HepG2 (cell line): ENCODE measurements around the gene SLC1A5. TPM values are rescaled to one million over a fixed set of nuclear protein-coding genes. Genes with fewer than 3 reads are reported as not detected.
"Not testable (repeated sequence)": the region's sequence is repeated elsewhere in the genome, so short reads cannot be mapped to it uniquely, and the experiment has no call there.

ENCODE experiments used
- ATAC-seq: fragments of 200-7000 bp; cut with Tn5 transposase; 3 replicates; pipeline ENCODE4 v1.9.1; 2020; ENCODE audit warnings: mild to moderate bottlenecking, moderate library complexity
- BruUV-seq: library from RNA; stranded (reverse); fragments of 400-500 nt; replicated peaks from 2 replicates; lab custom pipeline; 2021; lab: Mats Ljungman, UMichigan
- CTCF ChIA-PET: fragments of 300-600 bp; formaldehyde crosslinking; extraction: SDS; loops from one replicate; lab custom pipeline; 2021; ENCODE audit warnings: low total read pairs, inconsistent platforms, low intra/inter-chr PET ratio; lab: Yijun Ruan, JAX
- POLR2A ChIA-PET: fragments of 350-600 bp; sonication (Branson Sonifier 250); formaldehyde crosslinking; loops from one replicate; lab custom pipeline; 2020; ENCODE audit warnings: antibody characterized with exemption, inconsistent platforms; lab: Yijun Ruan, JAX
- DNase-seq: peaks from one replicate; pipeline ENCODE4 v3.0.0-alpha.2; 2015; ENCODE audit warnings: low spot score
- FAIRE-seq: peaks from 3 replicates; lab custom pipeline; 2011; peaks lifted over from hg19 to GRCh38; lab: Jason Lieb, UNC
- H2AFZ ChIP-seq: one replicate; pipeline ENCODE4 v1.6.1; 2011; ENCODE audit warnings: low read length, inconsistent platforms
- H3K27ac ChIP-seq: fragments of 300-600 bp; 3 replicates; pipeline ENCODE4 v1.8.0; 2011; ENCODE audit warnings: mixed run types, mild to moderate bottlenecking, mixed read lengths, low read length, inconsistent platforms; ENCODE audit not compliant: insufficient read depth; ENCODE audit errors: extremely low read length
- H3K27me3 ChIP-seq, 2 experiments: fragments of 200-600 bp in 1 of 2; 2 replicates in 1 of 2; 3 replicates in 1 of 2; pipeline versions ENCODE4 v1.6.0 to v1.8.0; 2011; ENCODE audit warnings: low read length in 2 of 2, mild to moderate bottlenecking in 2 of 2, moderate library complexity in 2 of 2, inconsistent platforms in 1 of 2; ENCODE audit not compliant: insufficient read depth in 2 of 2, control insufficient read depth in 1 of 2
- H3K36me3 ChIP-seq, 2 experiments: fragments of 200-600 bp in 1 of 2; replicated peaks in 1 of 2; 2 replicates in 1 of 2; 3 replicates in 1 of 2; pipeline versions ENCODE4 v1.5.1 to v1.8.0; 2011; ENCODE audit warnings: low read length in 2 of 2, inconsistent platforms in 1 of 2; ENCODE audit not compliant: insufficient read depth in 2 of 2, control insufficient read depth in 1 of 2
- H3K4me1 ChIP-seq: 2 replicates; pipeline ENCODE4 v1.5.1; 2012; ENCODE audit warnings: low read length, inconsistent platforms; ENCODE audit not compliant: insufficient read depth
- H3K4me2 ChIP-seq: 2 replicates; pipeline ENCODE4 v1.6.0; 2011; ENCODE audit warnings: low read depth, low read length, inconsistent platforms
- H3K4me3 ChIP-seq, 3 experiments: fragments of 200-600 bp in 1 of 3; sonication (generic), shearing (Covaris generic) in 1 of 3; replicated peaks in 1 of 3; 2 replicates each; pipeline ENCODE4 v1.5.1; 2011 to 2016; ENCODE audit warnings: low read length in 3 of 3, inconsistent platforms in 2 of 3, low read depth in 2 of 3, mild to moderate bottlenecking in 2 of 3, control low read depth in 1 of 3, mixed read lengths in 1 of 3; ENCODE audit not compliant: insufficient read depth in 1 of 3
- H3K79me2 ChIP-seq: one replicate; pipeline ENCODE4 v1.6.1; 2011; ENCODE audit warnings: low read length, inconsistent platforms; ENCODE audit not compliant: insufficient read depth
- H3K9ac ChIP-seq: 2 replicates; pipeline ENCODE4 v1.6.0; 2011; ENCODE audit warnings: mild to moderate bottlenecking, low read depth, low read length, inconsistent platforms; ENCODE audit not compliant: insufficient read depth
- H3K9me3 ChIP-seq: 2 replicates; pipeline ENCODE4 v1.5.1; 2012; ENCODE audit warnings: mild to moderate bottlenecking, low read length
- H4K20me1 ChIP-seq: 2 replicates; pipeline ENCODE4 v1.6.0; 2011; ENCODE audit warnings: inconsistent platforms, mild to moderate bottlenecking, low read length, moderate library complexity; ENCODE audit not compliant: insufficient read depth
- AGO2 ChIP-seq: fragments of 200-400 bp; formaldehyde crosslinking; optimal IDR thresholded peaks from 2 replicates; pipeline ENCODE3; 2017; ENCODE audit warnings: mild to moderate bottlenecking, low read depth, low read length, moderate library complexity
- GLMP ChIP-seq: sonication (generic); formaldehyde crosslinking; IDR thresholded peaks from 2 replicates; pipeline ENCODE4 v1.9.0; 2021; ENCODE audit warnings: missing genetic modification reagents, mild to moderate bottlenecking, borderline replicate concordance
- HDAC2 ChIP-seq: sonication (generic); formaldehyde crosslinking; IDR thresholded peaks from 2 replicates; pipeline ENCODE4 v1.4.0; 2020; ENCODE audit warnings: missing genetic modification reagents
- HNRNPLL ChIP-seq: fragments of 200-400 bp; formaldehyde crosslinking; IDR thresholded peaks from 2 replicates; pipeline ENCODE4 v1.6.1; 2017; ENCODE audit warnings: mild to moderate bottlenecking, low read depth, low read length; ENCODE audit not compliant: poor library complexity, severe bottlenecking
- POLR2A ChIP-seq, 2 experiments: IDR thresholded peaks; 2 replicates each; pipeline ENCODE4 v1.6.1; 2011; ENCODE audit warnings: low read depth in 2 of 2, low read length in 2 of 2, mild to moderate bottlenecking in 1 of 2, moderate library complexity in 1 of 2; ENCODE audit not compliant: insufficient read depth in 1 of 2
- POLR2G ChIP-seq: fragments of 200-400 bp; formaldehyde crosslinking; IDR thresholded peaks from 2 replicates; pipeline ENCODE4 v1.6.1; 2018; ENCODE audit warnings: mild to moderate bottlenecking, low read depth, low read length, moderate library complexity
- RBFOX2 ChIP-seq: fragments of 200-400 bp; formaldehyde crosslinking; IDR thresholded peaks from 2 replicates; pipeline ENCODE4 v1.6.1; 2017; ENCODE audit warnings: low read depth, mild to moderate bottlenecking, low read length
- ZNF768 ChIP-seq: sonication (generic); formaldehyde crosslinking; IDR thresholded peaks from 2 replicates; pipeline ENCODE4 v1.4.0; 2020; ENCODE audit warnings: missing genetic modification reagents
- WGBS: methylation state at CpG from one replicate; pipeline ENCODE4 v1.1.6; 2017; ENCODE audit warnings: low lambda C conversion rate; 5-methylcytosine and 5-hydroxymethylcytosine counted together
- in situ Hi-C: cut with HindIII; loops from 2 replicates; pipeline ENCODE4 v1.10.0; 2017; ENCODE audit warnings: low pct_unique_long_range_greater_than_20kb; ENCODE audit not compliant: extremely low pct_ligation_motif_present
- intact Hi-C: fragments of 100-400 bp; cut with micrococcal nuclease; formaldehyde crosslinking; loops from one replicate; pipeline ENCODE4 v1.10.0; 2022; ENCODE audit not compliant: unreplicated experiment
- polyA plus RNA-seq, 8 experiments: library from polyadenylated mRNA; depleted of rRNA in 3 of 8; stranded (reverse) in 7 of 8; unstranded in 1 of 8; fragments of >200 nt; fragmentation: Illumina TruSeq in 4 of 8; extraction: Trizol in 4 of 8; gene quantifications; 2 replicates each; pipeline versions ENCODE4 v1.2.1 to v1.2.3, GENCODE V29; 2011 to 2016; ENCODE audit warnings: low read depth in 4 of 8, missing spikeins in 1 of 8, mixed read lengths in 1 of 8; ENCODE audit not compliant: insufficient read depth in 1 of 8
- total RNA-seq, 5 experiments: library from RNA; depleted of rRNA; stranded (reverse); fragments of >200 nt; fragmentation: Illumina TruSeq; extraction: Trizol; gene quantifications; 2 replicates each; pipeline ENCODE4 v1.2.3, GENCODE V29; 2016; ENCODE audit warnings: low read depth in 1 of 5

Gene SLC1A5
- total and polyA plus RNA-seq, 2 of the 13 experiments (the other 11 are each of a cell fraction or from before 2014, with no cell fraction given): 120 to 159 TPM

- intact Hi-C loops, H3K9ac ChIP-seq, H3K4me2 ChIP-seq, BruUV-seq, FAIRE-seq, H3K27ac ChIP-seq, H3K27me3 ChIP-seq, H3K4me3 ChIP-seq, in situ Hi-C loops, DNase-seq, H2AFZ ChIP-seq, ATAC-seq, CTCF ChIA-PET, H3K9me3 ChIP-seq: not testable (repeated sequence)
- H4K20me1 ChIP-seq: peaks cover 44% of the 10 kb centered on the region; the same call in 1 of the 2 replicates
- peaks cover 22% of the 10 kb centered on the region for H3K4me1 ChIP-seq
- WGBS: 97% methylated on average over 12 of the region's 12 CpGs
- POLR2A ChIA-PET: interaction anchor here (0.5 to 0.7 kb wide), 2 partner anchors 13 to 14 kb away, joined by 3 read pairs; no protein-coding TSS in a partner anchor
- TF ChIP-seq POLR2G: peak; percentile 27; the same call in 1 of the 2 replicates
- H3K36me3 ChIP-seq: peaks cover 41 to 65% of the 10 kb centered on the region in 2 experiments
- H3K79me2 ChIP-seq: peaks cover 16% of the 10 kb centered on the region
Measured at GRCh38 chr19:46777956-46778645, 10.3 kb downstream of the SLC1A5 start.

- ChIA-PET POLR2A (interaction anchor here (0.5 to 1.2 kb wide), 4 partner anchors 8 to 14 kb away, joined by 3 to 5 read pairs (median 3); no protein-coding TSS in a partner anchor), CTCF (no interaction called here)
- Histone ChIP-seq H3K36me3 (peaks cover 34 to 56% of the 10 kb centered on the region in 2 experiments), H3K9ac (no peak overlapping the region), H3K79me2 (peaks cover 8% of the 10 kb centered on the region), H3K4me2 (no peak overlapping the region), H2AFZ (no peak overlapping the region), H3K27ac (no peak overlapping the region), H4K20me1 (peaks cover 36% of the 10 kb centered on the region; the same call in 1 of the 2 replicates), H3K27me3 (no peaks in the 10 kb centered on the region), H3K9me3 (no peaks in the 10 kb centered on the region), H3K4me1 (peaks cover 22% of the 10 kb centered on the region), H3K4me3 (no peak overlapping the region)
- ATAC-seq (peak; percentile 15; the same call in 1 of the 3 replicates), DNase-seq (no peak), FAIRE-seq (no peak)
- TF ChIP-seq GLMP (CRISPR knock-in tag) (no peak), AGO2 (peak; percentile 87), HDAC2 (no peak), HNRNPLL (peak; percentile 19), POLR2A (IDR thresholded peaks at IDR 0.05; ENCODE audit: insufficient read depth in 1 of 2, low read depth in 2 of 2, low read length in 2 of 2) (peak in 1 of 2 experiments; percentile 31; a peak in 1 of 4 replicates), ZNF768 (CRISPR knock-in tag) (peak; percentile 20; the same call in 1 of the 2 replicates), RBFOX2 (peak; percentile 83)
- BruUV-seq: no TSS peak
- intact Hi-C loops: no loop called here
- in situ Hi-C loops: no loop called here
- 97% methylated on average over 28 of the region's 33 CpGs for WGBS
Measured at GRCh38 chr19:46776927-46777911, 11.2 kb downstream of the SLC1A5 start.
